HG03378 (cell line): ENCODE data around the gene KIF23.
"Not testable (repeated sequence)": the region's sequence is repeated elsewhere in the genome, so short reads cannot be mapped to it uniquely, and the experiment has no call there.

Experiments
- ATAC-seq: cut with Tn5 transposase; IDR thresholded peaks from one replicate; pipeline ENCODE4 v1.9.1; 2021; ENCODE audit warnings: mild to moderate bottlenecking, moderate library complexity; ENCODE audit not compliant: unreplicated experiment

The KIF23 gene

DNA sequence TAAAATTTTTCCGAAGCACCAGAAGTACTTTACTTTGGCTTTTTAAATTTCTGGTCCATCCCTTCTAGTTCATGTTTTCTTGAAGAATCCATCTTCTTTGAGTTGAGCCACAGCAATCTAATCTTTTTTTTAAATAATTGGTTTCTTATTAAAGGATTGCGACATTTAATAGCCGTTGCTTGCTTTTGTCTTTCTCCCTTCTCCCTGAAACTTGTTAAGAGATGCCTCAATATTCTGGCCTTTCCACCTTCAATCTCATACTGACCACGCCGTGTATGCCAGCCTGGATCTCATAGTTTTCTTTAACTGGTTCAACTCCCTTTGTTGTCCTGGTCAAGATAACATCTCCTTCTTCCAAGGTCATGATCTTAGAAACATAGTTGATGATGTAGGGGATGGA is 20.1 kb downstream of the KIF23 start:
- no peak for ATAC-seq

GRCh38 chr15:69434679-69435078 is 20.5 kb downstream of the KIF23 start:
- ATAC-seq: no peak

GRCh38 chr15:69435985-69436384 is 21.8 kb downstream of the KIF23 start:
- no peak for ATAC-seq

GRCh38 chr15:69436951-69437350 is 22.8 kb downstream of the KIF23 start:
- ATAC-seq: no peak

DNA sequence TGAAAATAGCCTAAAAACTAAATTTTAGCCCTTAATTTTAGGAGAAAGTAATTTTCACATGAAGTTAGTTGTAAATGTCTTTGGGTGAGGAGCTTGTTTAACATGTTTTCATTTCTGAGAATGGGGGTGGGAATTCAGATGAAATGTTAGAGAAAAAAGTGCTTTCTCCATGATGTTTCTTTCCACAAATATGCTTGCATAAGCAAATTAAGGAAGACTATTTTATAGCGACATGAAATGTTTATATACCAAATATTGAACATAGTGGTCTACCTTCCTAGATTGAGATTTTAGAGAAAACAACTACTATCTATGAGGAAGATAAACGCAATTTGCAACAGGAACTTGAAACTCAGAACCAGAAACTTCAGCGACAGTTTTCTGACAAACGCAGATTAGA is 25.5 kb downstream of the KIF23 start:
- ATAC-seq: no peak

GRCh38 chr15:69443032-69443611 is 29.0 kb downstream of the KIF23 start:
- peak; percentile 71 for ATAC-seq

- no peak for ATAC-seq
These were observed 30.5 kb downstream of the KIF23 start for GRCh38 chr15:69444686-69445085.

GRCh38 chr15:69446953-69447352 is 32.8 kb downstream of the KIF23 start:
- ATAC-seq: no peak

GRCh38 chr15:69450221-69450620 is 36.1 kb downstream of the KIF23 start:
- not testable (repeated sequence) for ATAC-seq

GRCh38 chr15:69450968-69451695 is 37.0 kb downstream of the KIF23 start:
- ATAC-seq: no peak

DNA sequence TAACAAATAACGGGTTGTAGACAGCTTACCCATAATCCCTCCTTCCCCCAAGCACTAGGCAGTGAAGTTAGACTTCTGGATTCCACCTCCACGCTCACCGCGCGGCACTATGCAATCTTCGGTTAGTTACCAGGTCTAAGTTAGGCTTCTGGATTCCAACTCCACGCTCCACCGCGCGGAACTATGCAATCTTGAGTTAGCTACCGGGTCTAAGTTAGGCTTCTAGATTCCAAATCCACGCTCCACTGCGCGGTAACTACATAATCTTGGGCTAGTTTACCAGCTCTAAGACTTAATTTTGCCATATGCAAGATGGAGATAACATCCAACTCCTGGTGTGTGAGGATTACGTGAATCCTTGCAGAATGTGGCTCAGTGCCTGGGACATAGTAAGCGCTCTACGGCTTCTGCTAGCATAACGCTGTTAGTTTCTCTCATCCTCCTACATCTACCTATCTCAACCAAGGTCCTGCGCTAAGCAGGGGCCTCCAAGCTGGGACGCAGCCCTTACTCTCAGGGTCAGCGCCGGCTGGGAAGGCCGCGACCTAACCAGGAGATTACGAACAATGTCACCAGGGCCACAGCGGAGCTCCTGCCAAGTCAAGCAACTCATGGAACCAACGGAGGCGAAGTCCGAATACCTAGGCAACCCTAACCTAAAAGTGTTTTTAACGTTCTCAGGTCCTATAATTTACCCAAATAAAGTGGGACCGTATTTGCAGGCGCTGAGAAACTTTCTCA is 38.0 kb downstream of the KIF23 start:
- ATAC-seq: peak; percentile 33

GRCh38 chr15:69452692-69453521 is 38.8 kb downstream of the KIF23 start, which contains the start of gene RPLP1:
TSS of gene RPLP1 (plus strand) at chr15:69452818. CDS start at chr15:69452949, 131 bp downstream.
- ATAC-seq: peak; percentile 68

- ATAC-seq: no peak
These were observed 40.8 kb downstream of the KIF23 start for GRCh38 chr15:69454953-69455352.

- no peak for ATAC-seq
These were observed 42.3 kb downstream of the KIF23 start for GRCh38 chr15:69456208-69457166.

DNA sequence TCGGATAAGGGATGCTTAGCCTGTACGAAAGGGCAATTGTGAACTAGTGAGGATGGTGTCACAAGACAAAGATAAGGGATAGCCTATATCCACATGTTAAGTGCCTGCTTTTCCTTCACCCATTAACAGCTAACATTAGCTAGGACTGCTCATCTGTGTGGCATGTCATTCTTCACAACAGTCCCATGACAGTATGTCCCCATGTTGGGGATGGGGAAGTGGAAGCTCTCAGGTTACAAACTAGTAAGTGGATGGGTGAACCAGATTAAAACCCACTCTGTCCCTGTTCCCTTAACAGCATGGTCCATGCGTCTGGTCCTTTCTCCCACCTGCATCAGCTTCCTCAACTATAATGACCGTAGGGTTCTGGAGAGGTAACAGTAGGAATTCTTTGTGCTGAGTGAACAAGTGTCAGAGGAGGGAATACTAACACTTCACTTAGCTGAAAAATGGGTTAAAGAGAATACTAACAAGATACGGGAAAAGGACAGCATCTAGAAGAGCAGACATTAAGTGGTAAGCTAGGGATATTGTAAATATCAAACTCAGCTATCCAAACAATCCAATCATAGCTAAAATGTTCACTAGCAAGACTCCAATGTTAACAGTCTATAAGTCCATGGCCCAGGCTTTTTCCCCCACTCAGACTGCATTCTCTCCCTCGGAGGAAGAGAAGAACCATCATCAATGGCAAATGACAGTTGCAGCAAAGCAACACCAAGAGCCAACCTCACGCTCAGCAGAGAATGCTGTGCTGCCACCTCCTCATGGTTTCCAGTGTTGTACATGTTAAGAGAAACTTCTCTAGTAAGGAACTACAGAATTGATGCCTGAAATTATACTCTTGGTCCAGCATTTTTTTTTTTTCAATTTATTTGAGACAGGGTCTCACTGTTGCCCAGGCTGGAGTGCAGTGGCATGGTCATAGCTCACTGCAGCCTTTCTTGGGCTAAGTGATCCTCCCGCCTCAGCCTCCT is 43.4 kb downstream of the KIF23 start:
- no peak for ATAC-seq

DNA sequence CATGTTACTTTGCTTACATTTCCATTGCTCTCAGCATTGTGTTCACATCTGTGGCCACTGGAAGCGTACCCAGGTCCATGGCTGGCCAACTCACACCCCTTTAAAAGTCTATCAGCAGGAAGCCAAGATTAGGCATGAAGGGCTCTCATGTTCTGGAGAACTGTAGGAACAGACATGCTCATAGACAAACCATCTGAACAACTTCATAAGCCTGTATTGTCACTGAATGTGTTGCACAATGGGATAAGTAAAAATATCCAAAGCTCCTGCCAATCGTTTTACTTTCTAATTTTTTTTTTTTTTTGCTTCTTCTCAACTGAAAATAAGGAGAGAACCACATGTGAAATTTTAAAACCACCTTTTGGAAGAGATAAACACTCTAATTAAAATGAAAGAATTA is 44.9 kb downstream of the KIF23 start:
- ATAC-seq: no peak

DNA sequence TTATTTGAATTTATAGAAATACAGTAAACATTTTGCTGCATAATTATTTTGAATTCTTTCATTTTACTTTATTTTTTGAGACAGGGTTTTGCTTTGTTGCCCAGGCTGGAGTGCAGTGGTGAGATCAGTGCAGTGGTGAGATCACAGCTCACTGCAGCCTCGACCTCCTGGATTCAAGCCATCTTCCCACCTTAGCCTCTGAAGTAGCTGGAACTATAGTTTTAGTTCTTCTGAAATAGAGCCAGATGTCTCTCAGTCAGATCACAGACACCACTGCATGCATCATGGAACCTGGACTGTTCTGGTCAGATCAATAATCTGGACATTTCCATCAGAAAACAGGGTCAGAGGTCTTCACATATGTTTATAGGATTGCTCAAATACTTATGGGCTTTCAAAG is 46.3 kb downstream of the KIF23 start:
- no peak for ATAC-seq

DNA sequence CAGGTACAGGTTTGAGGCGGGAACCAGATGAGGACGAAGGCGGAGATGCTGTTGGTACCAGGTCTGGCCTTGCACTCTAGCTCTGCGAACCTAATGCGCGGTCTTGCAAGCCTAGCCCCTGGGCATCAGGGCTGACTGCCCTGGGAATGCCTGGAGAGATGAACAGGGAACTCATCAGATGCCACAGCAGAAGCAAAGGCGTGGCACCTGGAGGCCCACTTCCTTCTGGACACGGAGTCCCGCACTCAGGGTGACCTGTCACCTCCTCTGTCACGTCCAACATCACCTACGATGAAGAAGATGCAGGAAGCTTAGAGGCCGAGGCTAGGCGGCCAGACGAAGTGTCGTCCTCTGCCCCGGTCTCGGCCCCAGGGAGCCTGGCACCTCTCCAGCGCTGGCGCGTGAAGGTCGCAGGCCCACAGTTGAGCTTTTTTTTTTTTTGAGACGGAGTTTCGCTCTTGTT is 47.9 kb downstream of the KIF23 start:
- ATAC-seq: no peak
